ENCODE data around the gene PRXL2B.
"Not testable (repeated sequence)": the region's sequence is repeated elsewhere in the genome, so short reads cannot be mapped to it uniquely, and the experiment has no call there.

PRXL2B gene

GRCh38 chr1:2575801-2576663 lies 10.5 kb upstream of the PRXL2B start:
- Histone ChIP-seq H2AK5ac (ENCODE audit: low read length, severe bottlenecking) (no peak overlapping the region), H3K9ac (ENCODE audit: low read length) (no peak overlapping the region), H4K8ac (ENCODE audit: low read length) (no peak overlapping the region), H3K27me3 (ENCODE audit: control insufficient read depth in 1 of 2, insufficient read depth in 1 of 2, low read length in 2 of 2) (peaks cover 0 to 4% of the 10 kb centered on the region in 2 experiments), H3K9me3 (ENCODE audit: control insufficient read depth, low read length) (peaks cover 6% of the 10 kb centered on the region), H3K4me1 (ENCODE audit: control insufficient read depth, insufficient read depth, low read depth, low read length) (peaks cover 7% of the 10 kb centered on the region), H2BK120ac (ENCODE audit: low read depth, low read length) (no peak overlapping the region), H2AFZ (ENCODE audit: low read depth, low read length) (no peak overlapping the region), H3K23ac (ENCODE audit: low read length in 2 of 2) (no peak overlapping the region), H3K4me2 (ENCODE audit: low read length, poor library complexity, severe bottlenecking) (no peak overlapping the region), H3K27ac (ENCODE audit: low read length, poor library complexity, severe bottlenecking) (no peak overlapping the region), H2BK5ac (ENCODE audit: low read depth, low read length, poor library complexity, severe bottlenecking) (no peak overlapping the region), H2BK15ac (ENCODE audit: low read depth, poor library complexity, severe bottlenecking) (no peak overlapping the region), H3K79me1 (replicated peaks; ENCODE audit: low read length, poor library complexity, severe bottlenecking) (no peaks in the 10 kb centered on the region), H3K4me3 (ENCODE audit: insufficient read depth in 1 of 2, low read depth in 1 of 2, low read length in 2 of 2) (no peak overlapping the region), H4K91ac (ENCODE audit: low read length) (no peak overlapping the region), H2BK12ac (ENCODE audit: low read length in 2 of 2) (no peak overlapping the region), H3K14ac (ENCODE audit: low read length in 2 of 2) (no peak overlapping the region), H3K36me3 (ENCODE audit: control insufficient read depth in 1 of 2, insufficient read depth in 2 of 2, low read depth in 1 of 2, low read length in 2 of 2) (no peaks in the 10 kb centered on the region), H3K18ac (ENCODE audit: low read depth in 1 of 2, low read length in 2 of 2) (no peak overlapping the region), H3K4ac (ENCODE audit: low read depth in 1 of 2, low read length in 2 of 2) (no peak overlapping the region)
- WGBS: 86% methylated on average over 20 of the region's 23 CpGs
- no peak for DNase-seq

GRCh38 chr1:2577565-2578075 lies 9.0 kb upstream of the PRXL2B start:
- H3K4me3 ChIP-seq (ENCODE audit: insufficient read depth in 1 of 2, low read depth in 1 of 2, low read length in 2 of 2); H3K18ac ChIP-seq (ENCODE audit: low read depth in 1 of 2, low read length in 2 of 2); H3K9ac ChIP-seq (ENCODE audit: low read length); H3K4me2 ChIP-seq (ENCODE audit: low read length, poor library complexity, severe bottlenecking); H3K23ac ChIP-seq (ENCODE audit: low read length in 2 of 2); H3K14ac ChIP-seq (ENCODE audit: low read length in 2 of 2); H2BK120ac ChIP-seq (ENCODE audit: low read depth, low read length); DNase-seq; H2AFZ ChIP-seq (ENCODE audit: low read depth, low read length); H3K27me3 ChIP-seq (ENCODE audit: control insufficient read depth in 1 of 2, insufficient read depth in 1 of 2, low read length in 2 of 2); H2BK5ac ChIP-seq (ENCODE audit: low read depth, low read length, poor library complexity, severe bottlenecking); H3K4ac ChIP-seq (ENCODE audit: low read depth in 1 of 2, low read length in 2 of 2); H4K8ac ChIP-seq (ENCODE audit: low read length); H2BK12ac ChIP-seq (ENCODE audit: low read length in 2 of 2); H3K79me1 ChIP-seq (replicated peaks; ENCODE audit: low read length, poor library complexity, severe bottlenecking); H3K4me1 ChIP-seq (ENCODE audit: control insufficient read depth, insufficient read depth, low read depth, low read length); H2AK5ac ChIP-seq (ENCODE audit: low read length, severe bottlenecking); H3K9me3 ChIP-seq (ENCODE audit: control insufficient read depth, low read length); H3K27ac ChIP-seq (ENCODE audit: low read length, poor library complexity, severe bottlenecking); H2BK15ac ChIP-seq (ENCODE audit: low read depth, poor library complexity, severe bottlenecking); H4K91ac ChIP-seq (ENCODE audit: low read length); H3K36me3 ChIP-seq (ENCODE audit: control insufficient read depth in 1 of 2, insufficient read depth in 2 of 2, low read depth in 1 of 2, low read length in 2 of 2): not testable (repeated sequence)
- WGBS: 87% methylated on average over 20 of the region's 23 CpGs

GRCh38 chr1:2578758-2579118 lies 7.8 kb upstream of the PRXL2B start:
- Histone ChIP-seq H3K23ac (ENCODE audit: low read length in 2 of 2) (no peak overlapping the region), H3K9ac (ENCODE audit: low read length) (no peak overlapping the region), H3K4me2 (ENCODE audit: low read length, poor library complexity, severe bottlenecking) (no peak overlapping the region), H3K14ac (ENCODE audit: low read length in 2 of 2) (no peak overlapping the region), H3K27me3 (ENCODE audit: control insufficient read depth in 1 of 2, insufficient read depth in 1 of 2, low read length in 2 of 2) (peaks cover 0 to 2% of the 10 kb centered on the region in 2 experiments), H3K27ac (ENCODE audit: low read length, poor library complexity, severe bottlenecking) (no peak overlapping the region), H3K4me3 (ENCODE audit: insufficient read depth in 1 of 2, low read depth in 1 of 2, low read length in 2 of 2) (no peak overlapping the region), H3K4me1 (ENCODE audit: control insufficient read depth, insufficient read depth, low read depth, low read length) (peaks cover 7% of the 10 kb centered on the region), H2BK12ac (ENCODE audit: low read length in 2 of 2) (no peak overlapping the region), H3K18ac (ENCODE audit: low read depth in 1 of 2, low read length in 2 of 2) (no peak overlapping the region), H2AFZ (ENCODE audit: low read depth, low read length) (no peak overlapping the region), H3K9me3 (ENCODE audit: control insufficient read depth, low read length) (no peaks in the 10 kb centered on the region), H3K36me3 (ENCODE audit: control insufficient read depth in 1 of 2, insufficient read depth in 2 of 2, low read depth in 1 of 2, low read length in 2 of 2) (no peaks in the 10 kb centered on the region), H2AK5ac (ENCODE audit: low read length, severe bottlenecking) (no peak overlapping the region), H2BK5ac (ENCODE audit: low read depth, low read length, poor library complexity, severe bottlenecking) (no peak overlapping the region), H3K4ac (ENCODE audit: low read depth in 1 of 2, low read length in 2 of 2) (no peak overlapping the region), H4K91ac (ENCODE audit: low read length) (no peak overlapping the region), H3K79me1 (replicated peaks; ENCODE audit: low read length, poor library complexity, severe bottlenecking) (no peaks in the 10 kb centered on the region), H2BK120ac (ENCODE audit: low read depth, low read length) (no peak overlapping the region), H4K8ac (ENCODE audit: low read length) (no peak overlapping the region), H2BK15ac (ENCODE audit: low read depth, poor library complexity, severe bottlenecking) (no peak overlapping the region)
- DNase-seq: no peak
- 64% methylated on average over 2 of the region's 4 CpGs for WGBS

DNA sequence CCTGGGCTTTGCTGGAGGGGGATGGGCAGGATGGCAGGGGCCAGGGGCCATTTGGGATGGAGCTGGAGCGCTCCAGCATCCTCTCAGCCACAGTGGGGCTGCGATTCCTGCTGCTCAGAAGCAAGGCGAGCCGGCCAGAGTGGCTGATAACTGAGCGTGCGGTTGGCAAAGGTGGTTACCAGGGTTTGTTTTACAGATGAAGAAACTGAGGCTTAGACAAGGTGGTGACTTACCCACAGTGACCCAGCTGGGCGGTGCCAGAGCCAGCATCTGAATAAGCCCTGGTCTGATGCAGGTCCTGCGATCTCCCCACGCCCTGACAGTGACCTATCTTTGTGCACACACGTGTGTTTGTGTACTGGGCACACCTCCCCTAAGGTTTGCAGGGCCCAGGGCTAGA lies 5.9 kb upstream of the PRXL2B start:
- no peak overlapping the region for H2BK5ac ChIP-seq (ENCODE audit: low read depth, low read length, poor library complexity, severe bottlenecking)
- no peak overlapping the region for H2BK12ac ChIP-seq (ENCODE audit: low read length in 2 of 2)
- H3K4me2 ChIP-seq (ENCODE audit: low read length, poor library complexity, severe bottlenecking): no peak overlapping the region
- H2AK5ac ChIP-seq (ENCODE audit: low read length, severe bottlenecking): no peak overlapping the region
- H3K79me1 ChIP-seq (replicated peaks; ENCODE audit: low read length, poor library complexity, severe bottlenecking): no peaks in the 10 kb centered on the region
- no peak for DNase-seq
- H3K4me3 ChIP-seq (ENCODE audit: insufficient read depth in 1 of 2, low read depth in 1 of 2, low read length in 2 of 2): peak overlapping the region in 1 of 2 experiments; percentile 1
- H4K8ac ChIP-seq (ENCODE audit: low read length): no peak overlapping the region
- WGBS: 86% methylated on average over 10 of the region's 10 CpGs
- H3K4me1 ChIP-seq (ENCODE audit: control insufficient read depth, insufficient read depth, low read depth, low read length): peaks cover 13% of the 10 kb centered on the region
- H3K18ac ChIP-seq (ENCODE audit: low read depth in 1 of 2, low read length in 2 of 2): no peak overlapping the region
- H4K91ac ChIP-seq (ENCODE audit: low read length): no peak overlapping the region
- no peaks in the 10 kb centered on the region for H3K9me3 ChIP-seq (ENCODE audit: control insufficient read depth, low read length)
- peaks cover 0 to 2% of the 10 kb centered on the region in 2 experiments for H3K27me3 ChIP-seq (ENCODE audit: control insufficient read depth in 1 of 2, insufficient read depth in 1 of 2, low read length in 2 of 2)
- H3K4ac ChIP-seq (ENCODE audit: low read depth in 1 of 2, low read length in 2 of 2): no peak overlapping the region
- H3K36me3 ChIP-seq (ENCODE audit: control insufficient read depth in 1 of 2, insufficient read depth in 2 of 2, low read depth in 1 of 2, low read length in 2 of 2): no peaks in the 10 kb centered on the region
- no peak overlapping the region for H3K27ac ChIP-seq (ENCODE audit: low read length, poor library complexity, severe bottlenecking)
- no peak overlapping the region for H3K23ac ChIP-seq (ENCODE audit: low read length in 2 of 2)
- no peak overlapping the region for H2AFZ ChIP-seq (ENCODE audit: low read depth, low read length)
- H3K9ac ChIP-seq (ENCODE audit: low read length): no peak overlapping the region
- no peak overlapping the region for H2BK15ac ChIP-seq (ENCODE audit: low read depth, poor library complexity, severe bottlenecking)
- H2BK120ac ChIP-seq (ENCODE audit: low read depth, low read length): no peak overlapping the region
- H3K14ac ChIP-seq (ENCODE audit: low read length in 2 of 2): no peak overlapping the region

All from mesenchymal stem cell (in vitro differentiated cells and primary cell).